ENCODE data around the gene BACH1.

BACH1 gene

GRCh38 chr21:29394051-29394450 is 95.3 kb downstream of the BACH1 start:
- Histone ChIP-seq H3K4me3 (ENCODE audit: insufficient read depth, low read length, poor library complexity, severe bottlenecking) (no peak overlapping the region), H3K36me3 (ENCODE audit: low read length) (no peaks in the 10 kb centered on the region), H2AFZ (ENCODE audit: low read depth, low read length, severe bottlenecking) (no peak overlapping the region), H3K27me3 (ENCODE audit: low read length) (no peaks in the 10 kb centered on the region), H3K79me2 (ENCODE audit: insufficient read depth, low read length) (no peaks in the 10 kb centered on the region), H3F3A (ENCODE audit: insufficient read depth) (no peaks in the 10 kb centered on the region), H4K20me1 (ENCODE audit: low read depth, low read length) (no peaks in the 10 kb centered on the region), H3K9ac (ENCODE audit: low read length) (no peak overlapping the region), H3K4me2 (ENCODE audit: low read depth, low read length, poor library complexity, severe bottlenecking) (no peak overlapping the region), H3K9me2 (replicated peaks; ENCODE audit: insufficient read depth, low read length) (no peaks in the 10 kb centered on the region), H3K27ac (ENCODE audit: low read depth, low read length) (no peak overlapping the region), H3K9me3 (ENCODE audit: insufficient read depth, low read length) (no peaks in the 10 kb centered on the region; the same call in 1 of the 2 replicates)
- TF ChIP-seq EZH2phosphoT487 (conservative IDR thresholded peaks at IDR 0.05; ENCODE audit: low read length) = no peak
- TF ChIP-seq, protein P1, sequence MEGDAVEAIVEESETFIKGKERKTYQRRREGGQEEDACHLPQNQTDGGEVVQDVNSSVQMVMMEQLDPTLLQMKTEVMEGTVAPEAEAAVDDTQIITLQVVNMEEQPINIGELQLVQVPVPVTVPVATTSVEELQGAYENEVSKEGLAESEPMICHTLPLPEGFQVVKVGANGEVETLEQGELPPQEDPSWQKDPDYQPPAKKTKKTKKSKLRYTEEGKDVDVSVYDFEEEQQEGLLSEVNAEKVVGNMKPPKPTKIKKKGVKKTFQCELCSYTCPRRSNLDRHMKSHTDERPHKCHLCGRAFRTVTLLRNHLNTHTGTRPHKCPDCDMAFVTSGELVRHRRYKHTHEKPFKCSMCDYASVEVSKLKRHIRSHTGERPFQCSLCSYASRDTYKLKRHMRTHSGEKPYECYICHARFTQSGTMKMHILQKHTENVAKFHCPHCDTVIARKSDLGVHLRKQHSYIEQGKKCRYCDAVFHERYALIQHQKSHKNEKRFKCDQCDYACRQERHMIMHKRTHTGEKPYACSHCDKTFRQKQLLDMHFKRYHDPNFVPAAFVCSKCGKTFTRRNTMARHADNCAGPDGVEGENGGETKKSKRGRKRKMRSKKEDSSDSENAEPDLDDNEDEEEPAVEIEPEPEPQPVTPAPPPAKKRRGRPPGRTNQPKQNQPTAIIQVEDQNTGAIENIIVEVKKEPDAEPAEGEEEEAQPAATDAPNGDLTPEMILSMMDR (IDR thresholded peaks at IDR 0.05; ENCODE audit: insufficient read depth, low read length, poor library complexity, severe bottlenecking) = no peak

Data from SU-DHL-6 (cell line).